ENCODE measurements around the gene HDAC5. TPM values are rescaled to one million over a fixed set of nuclear protein-coding genes. Genes with fewer than 3 reads are reported as not detected.

Gene HDAC5
- total and polyA plus RNA-seq, 3 donors from 2014 or later = 43.3 to 141 (median 94.1) TPM

GRCh38 chr17:44119798-44120197 lies 3.6 kb downstream of the HDAC5 start:
- TF ChIP-seq POLR2A (IDR thresholded peaks at IDR 0.05) (no peak), CTCF (IDR thresholded peaks at IDR 0.05) (no peak)
- intact Hi-C loops (cut with DNase I; ENCODE audit: low total_unique reads) = loop anchor here (10.0 kb wide), 1 partner anchor 55 kb away; the partner anchor contains the start of gene LSM12
- Histone ChIP-seq H3K4me3 (no peak overlapping the region), H3K36me3 (ENCODE audit: low read depth, missing control alignments) (no peaks in the 10 kb centered on the region), H3K9me3 (no peaks in the 10 kb centered on the region), H3K27ac (no peak overlapping the region), H3K27me3 (no peaks in the 10 kb centered on the region), H3K4me1 (peaks cover 54% of the 10 kb centered on the region)
- WGBS, 2 donors = 89 to 96% methylated on average over 2 of the region's 2 CpGs
- DNase-seq = no peak

DNA sequence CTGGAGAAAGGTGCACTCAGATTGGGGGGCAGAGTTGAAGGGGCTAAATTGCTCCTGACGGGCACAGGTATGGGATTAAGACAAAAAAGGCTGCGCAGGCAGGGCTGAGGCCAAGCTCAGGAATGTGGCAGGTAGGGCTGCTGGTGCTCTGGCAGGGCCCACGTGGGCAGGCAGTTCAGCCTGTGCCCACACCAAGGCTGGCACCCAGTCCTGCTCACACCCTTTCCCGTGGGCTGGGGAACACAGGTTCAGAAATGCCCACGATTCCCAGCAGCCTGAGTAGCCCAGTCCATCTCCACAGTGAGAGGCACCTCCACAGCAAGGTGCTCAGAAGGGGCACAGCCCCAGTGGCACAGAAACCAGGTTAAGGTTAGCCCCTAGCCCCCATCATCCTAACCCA lies 4.4 kb downstream of the HDAC5 start:
- DNase-seq = no peak
- H3K4me1 ChIP-seq = peaks cover 55% of the 10 kb centered on the region
- TF ChIP-seq POLR2A (IDR thresholded peaks at IDR 0.05) = no peak
- TF ChIP-seq CTCF (IDR thresholded peaks at IDR 0.05) = no peak
- H3K9me3 ChIP-seq = no peaks in the 10 kb centered on the region
- H3K4me3 ChIP-seq = no peak overlapping the region
- no peaks in the 10 kb centered on the region for H3K36me3 ChIP-seq (ENCODE audit: low read depth, missing control alignments)
- no peak overlapping the region for H3K27ac ChIP-seq
- intact Hi-C loops (cut with DNase I; ENCODE audit: low total_unique reads) = loop anchor here (10.0 kb wide), 1 partner anchor 54 kb away; the partner anchor contains the start of gene LSM12
- H3K27me3 ChIP-seq = no peaks in the 10 kb centered on the region
- 65 to 69% methylated on average over 3 to 5 of the region's 5 CpGs for WGBS, 2 donors

- intact Hi-C loops (cut with DNase I; ENCODE audit: low total_unique reads) = loop anchor here (10.0 kb wide), 1 partner anchor 54 kb away; the partner anchor contains the start of gene LSM12
- Histone ChIP-seq H3K4me3 (no peak overlapping the region), H3K27me3 (no peaks in the 10 kb centered on the region), H3K9me3 (no peaks in the 10 kb centered on the region), H3K36me3 (ENCODE audit: low read depth, missing control alignments) (no peaks in the 10 kb centered on the region), H3K27ac (no peak overlapping the region), H3K4me1 (peaks cover 60% of the 10 kb centered on the region)
- no peak for DNase-seq
- TF ChIP-seq POLR2A (IDR thresholded peaks at IDR 0.05) = no peak
- TF ChIP-seq CTCF (IDR thresholded peaks at IDR 0.05) = no peak
- WGBS, 2 donors = 58 to 68% methylated on average over 9 to 10 of the region's 10 CpGs
Observed at GRCh38 chr17:44118427-44119050, 4.9 kb downstream of the HDAC5 start.

DNA sequence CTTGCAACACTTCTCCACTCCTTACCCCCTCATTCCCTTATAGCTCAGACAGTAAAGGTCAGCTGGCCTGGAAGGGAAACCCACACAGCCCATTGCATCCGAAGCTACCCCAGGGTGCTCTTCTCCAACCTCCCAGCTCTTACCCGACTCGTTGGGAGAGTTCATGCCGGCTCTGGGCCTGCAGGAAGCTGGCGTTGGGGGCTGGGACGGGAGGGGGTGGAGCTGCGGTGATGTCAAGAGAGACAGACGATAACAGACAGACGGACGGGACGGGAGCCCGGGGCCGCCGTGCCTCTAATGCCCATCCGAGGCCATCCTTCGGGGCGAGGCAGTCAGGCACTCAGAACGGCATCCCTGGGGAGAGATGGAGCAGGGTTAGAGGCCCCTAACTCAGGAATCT lies 6.1 kb downstream of the HDAC5 start:
- no peaks in the 10 kb centered on the region for H3K9me3 ChIP-seq
- no peak for DNase-seq
- 71 to 80% methylated on average over 10 to 18 of the region's 18 CpGs for WGBS, 2 donors
- H3K27me3 ChIP-seq = no peaks in the 10 kb centered on the region
- TF ChIP-seq POLR2A (IDR thresholded peaks at IDR 0.05) (no peak), CTCF (IDR thresholded peaks at IDR 0.05) (no peak)
- intact Hi-C loops (cut with DNase I; ENCODE audit: low total_unique reads) = loop anchor here (10.0 kb wide), 1 partner anchor 53 kb away; the partner anchor contains the start of gene LSM12
- peaks cover 69% of the 10 kb centered on the region for H3K4me1 ChIP-seq
- H3K27ac ChIP-seq = no peak overlapping the region
- H3K36me3 ChIP-seq (ENCODE audit: low read depth, missing control alignments) = no peaks in the 10 kb centered on the region
- H3K4me3 ChIP-seq = no peak overlapping the region
